ENCODE results near the gene KMT2E.

KMT2E gene

DNA sequence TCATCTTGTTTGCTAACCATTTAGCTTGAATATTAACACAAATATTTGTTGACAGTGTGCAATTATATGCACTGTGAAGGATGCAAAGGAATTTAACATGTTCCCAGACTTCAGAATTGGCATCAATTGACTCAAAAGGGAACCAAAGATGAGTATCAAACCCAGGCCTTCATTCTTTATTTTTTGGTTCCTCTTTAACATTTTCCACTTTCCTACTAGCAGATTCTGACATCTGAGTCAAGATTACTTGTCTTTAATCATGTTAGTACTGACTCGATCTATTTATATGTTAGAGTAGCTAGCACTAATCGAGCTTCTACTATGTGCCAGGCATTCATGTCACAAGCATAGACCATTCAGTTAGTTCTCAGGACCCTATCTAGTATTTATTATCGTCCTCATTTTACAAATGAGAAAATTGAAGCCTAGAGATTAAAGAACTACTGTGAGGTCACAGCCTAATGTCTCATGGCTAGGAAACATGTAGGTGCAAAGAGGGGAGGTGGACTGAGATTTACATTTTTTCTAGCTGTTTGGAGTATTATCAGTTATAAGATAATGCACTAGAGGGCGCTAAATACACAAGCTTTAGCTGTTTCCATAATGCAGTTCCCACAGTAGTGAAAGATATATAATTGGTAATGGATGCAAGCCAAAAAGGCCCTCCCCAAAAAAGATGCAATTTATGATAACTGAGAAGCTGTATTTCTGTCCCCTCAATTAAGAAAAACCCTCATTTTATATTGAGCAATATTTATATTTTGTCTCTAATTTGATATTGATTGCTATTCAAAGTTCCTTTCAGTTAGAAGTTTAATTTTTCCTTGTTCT is 32.9 kb upstream of the KMT2E start (continued):
- TF ChIP-seq AEBP2 (tag by site-specific recombination; IDR thresholded peaks at IDR 0.05; ENCODE audit: borderline replicate concordance) = no peak
- TF ChIP-seq ZXDB (tag by site-specific recombination; IDR thresholded peaks at IDR 0.05) = no peak
- no peak for TF ChIP-seq ZNF10 (tag by site-specific recombination; IDR thresholded peaks at IDR 0.05)
- no peak for TF ChIP-seq GLI2 (tag by site-specific recombination; IDR thresholded peaks at IDR 0.05; ENCODE audit: borderline replicate concordance, low read depth)
- TF ChIP-seq, protein P1, sequence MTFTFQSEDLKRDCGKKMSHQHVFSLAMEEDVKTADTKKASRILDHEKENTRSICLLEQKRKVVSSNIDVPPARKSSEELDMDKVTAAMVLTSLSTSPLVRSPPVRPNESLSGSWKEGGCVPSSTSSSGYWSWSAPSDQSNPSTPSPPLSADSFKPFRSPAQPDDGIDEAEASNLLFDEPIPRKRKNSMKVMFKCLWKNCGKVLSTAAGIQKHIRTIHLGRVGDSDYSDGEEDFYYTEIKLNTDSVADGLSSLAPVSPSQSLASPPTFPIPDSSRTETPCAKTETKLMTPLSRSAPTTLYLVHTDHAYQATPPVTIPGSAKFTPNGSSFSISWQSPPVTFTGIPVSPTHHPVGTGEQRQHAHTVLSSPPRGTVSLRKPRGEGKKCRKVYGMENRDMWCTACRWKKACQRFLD (tag by site-specific recombination; IDR thresholded peaks at IDR 0.05) = no peak
- TF ChIP-seq ZNF404 (tag by site-specific recombination; IDR thresholded peaks at IDR 0.05) = no peak
- TF ChIP-seq, protein P2, sequence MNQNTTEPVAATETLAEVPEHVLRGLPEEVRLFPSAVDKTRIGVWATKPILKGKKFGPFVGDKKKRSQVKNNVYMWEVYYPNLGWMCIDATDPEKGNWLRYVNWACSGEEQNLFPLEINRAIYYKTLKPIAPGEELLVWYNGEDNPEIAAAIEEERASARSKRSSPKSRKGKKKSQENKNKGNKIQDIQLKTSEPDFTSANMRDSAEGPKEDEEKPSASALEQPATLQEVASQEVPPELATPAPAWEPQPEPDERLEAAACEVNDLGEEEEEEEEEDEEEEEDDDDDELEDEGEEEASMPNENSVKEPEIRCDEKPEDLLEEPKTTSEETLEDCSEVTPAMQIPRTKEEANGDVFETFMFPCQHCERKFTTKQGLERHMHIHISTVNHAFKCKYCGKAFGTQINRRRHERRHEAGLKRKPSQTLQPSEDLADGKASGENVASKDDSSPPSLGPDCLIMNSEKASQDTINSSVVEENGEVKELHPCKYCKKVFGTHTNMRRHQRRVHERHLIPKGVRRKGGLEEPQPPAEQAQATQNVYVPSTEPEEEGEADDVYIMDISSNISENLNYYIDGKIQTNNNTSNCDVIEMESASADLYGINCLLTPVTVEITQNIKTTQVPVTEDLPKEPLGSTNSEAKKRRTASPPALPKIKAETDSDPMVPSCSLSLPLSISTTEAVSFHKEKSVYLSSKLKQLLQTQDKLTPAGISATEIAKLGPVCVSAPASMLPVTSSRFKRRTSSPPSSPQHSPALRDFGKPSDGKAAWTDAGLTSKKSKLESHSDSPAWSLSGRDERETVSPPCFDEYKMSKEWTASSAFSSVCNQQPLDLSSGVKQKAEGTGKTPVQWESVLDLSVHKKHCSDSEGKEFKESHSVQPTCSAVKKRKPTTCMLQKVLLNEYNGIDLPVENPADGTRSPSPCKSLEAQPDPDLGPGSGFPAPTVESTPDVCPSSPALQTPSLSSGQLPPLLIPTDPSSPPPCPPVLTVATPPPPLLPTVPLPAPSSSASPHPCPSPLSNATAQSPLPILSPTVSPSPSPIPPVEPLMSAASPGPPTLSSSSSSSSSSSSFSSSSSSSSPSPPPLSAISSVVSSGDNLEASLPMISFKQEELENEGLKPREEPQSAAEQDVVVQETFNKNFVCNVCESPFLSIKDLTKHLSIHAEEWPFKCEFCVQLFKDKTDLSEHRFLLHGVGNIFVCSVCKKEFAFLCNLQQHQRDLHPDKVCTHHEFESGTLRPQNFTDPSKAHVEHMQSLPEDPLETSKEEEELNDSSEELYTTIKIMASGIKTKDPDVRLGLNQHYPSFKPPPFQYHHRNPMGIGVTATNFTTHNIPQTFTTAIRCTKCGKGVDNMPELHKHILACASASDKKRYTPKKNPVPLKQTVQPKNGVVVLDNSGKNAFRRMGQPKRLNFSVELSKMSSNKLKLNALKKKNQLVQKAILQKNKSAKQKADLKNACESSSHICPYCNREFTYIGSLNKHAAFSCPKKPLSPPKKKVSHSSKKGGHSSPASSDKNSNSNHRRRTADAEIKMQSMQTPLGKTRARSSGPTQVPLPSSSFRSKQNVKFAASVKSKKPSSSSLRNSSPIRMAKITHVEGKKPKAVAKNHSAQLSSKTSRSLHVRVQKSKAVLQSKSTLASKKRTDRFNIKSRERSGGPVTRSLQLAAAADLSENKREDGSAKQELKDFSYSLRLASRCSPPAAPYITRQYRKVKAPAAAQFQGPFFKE (tag by site-specific recombination; IDR thresholded peaks at IDR 0.05; ENCODE audit: borderline replicate concordance) = no peak
- TF ChIP-seq, protein P3, sequence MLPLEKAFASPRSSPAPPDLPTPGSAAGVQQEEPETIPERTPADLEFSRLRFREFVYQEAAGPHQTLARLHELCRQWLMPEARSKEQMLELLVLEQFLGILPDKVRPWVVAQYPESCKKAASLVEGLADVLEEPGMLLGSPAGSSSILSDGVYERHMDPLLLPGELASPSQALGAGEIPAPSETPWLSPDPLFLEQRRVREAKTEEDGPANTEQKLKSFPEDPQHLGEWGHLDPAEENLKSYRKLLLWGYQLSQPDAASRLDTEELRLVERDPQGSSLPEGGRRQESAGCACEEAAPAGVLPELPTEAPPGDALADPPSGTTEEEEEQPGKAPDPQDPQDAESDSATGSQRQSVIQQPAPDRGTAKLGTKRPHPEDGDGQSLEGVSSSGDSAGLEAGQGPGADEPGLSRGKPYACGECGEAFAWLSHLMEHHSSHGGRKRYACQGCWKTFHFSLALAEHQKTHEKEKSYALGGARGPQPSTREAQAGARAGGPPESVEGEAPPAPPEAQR (tag by site-specific recombination; IDR thresholded peaks at IDR 0.05) = no peak
- TF ChIP-seq ZNF292 (tag by site-specific recombination; IDR thresholded peaks at IDR 0.05; ENCODE audit: borderline replicate concordance, low read depth) = no peak
- TF ChIP-seq ZNF214 (tag by site-specific recombination; IDR thresholded peaks at IDR 0.05; ENCODE audit: borderline replicate concordance) = no peak
- peak; percentile 76 for TF ChIP-seq PRDM6 (tag by site-specific recombination; IDR thresholded peaks at IDR 0.05)
- no peak for TF ChIP-seq ZNF670 (tag by site-specific recombination; IDR thresholded peaks at IDR 0.05; ENCODE audit: low read depth)
- TF ChIP-seq ZNF175 (tag by site-specific recombination; IDR thresholded peaks at IDR 0.05) = no peak
- no peak for TF ChIP-seq REST (tag by site-specific recombination; IDR thresholded peaks at IDR 0.05)
- no peak for TF ChIP-seq ZBTB1 (tag by site-specific recombination; IDR thresholded peaks at IDR 0.05)
- TF ChIP-seq, protein P4, sequence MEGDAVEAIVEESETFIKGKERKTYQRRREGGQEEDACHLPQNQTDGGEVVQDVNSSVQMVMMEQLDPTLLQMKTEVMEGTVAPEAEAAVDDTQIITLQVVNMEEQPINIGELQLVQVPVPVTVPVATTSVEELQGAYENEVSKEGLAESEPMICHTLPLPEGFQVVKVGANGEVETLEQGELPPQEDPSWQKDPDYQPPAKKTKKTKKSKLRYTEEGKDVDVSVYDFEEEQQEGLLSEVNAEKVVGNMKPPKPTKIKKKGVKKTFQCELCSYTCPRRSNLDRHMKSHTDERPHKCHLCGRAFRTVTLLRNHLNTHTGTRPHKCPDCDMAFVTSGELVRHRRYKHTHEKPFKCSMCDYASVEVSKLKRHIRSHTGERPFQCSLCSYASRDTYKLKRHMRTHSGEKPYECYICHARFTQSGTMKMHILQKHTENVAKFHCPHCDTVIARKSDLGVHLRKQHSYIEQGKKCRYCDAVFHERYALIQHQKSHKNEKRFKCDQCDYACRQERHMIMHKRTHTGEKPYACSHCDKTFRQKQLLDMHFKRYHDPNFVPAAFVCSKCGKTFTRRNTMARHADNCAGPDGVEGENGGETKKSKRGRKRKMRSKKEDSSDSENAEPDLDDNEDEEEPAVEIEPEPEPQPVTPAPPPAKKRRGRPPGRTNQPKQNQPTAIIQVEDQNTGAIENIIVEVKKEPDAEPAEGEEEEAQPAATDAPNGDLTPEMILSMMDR (tag by site-specific recombination; IDR thresholded peaks at IDR 0.05) = peak; percentile 53; the same call in 1 of the 2 replicates
- TF ChIP-seq ZNF624 (tag by site-specific recombination; IDR thresholded peaks at IDR 0.05) = no peak
- no peak for TF ChIP-seq ZNF133 (tag by site-specific recombination; IDR thresholded peaks at IDR 0.05)
- no peak for TF ChIP-seq ZNF560 (tag by site-specific recombination; IDR thresholded peaks at IDR 0.05; ENCODE audit: borderline replicate concordance)
- TF ChIP-seq SETDB1 (IDR thresholded peaks at IDR 0.05; ENCODE audit: insufficient read length, low read length) = no peak

Measured in HEK293 (cell line).